Measurements from ENCODE around the gene TRIM33.
"Not testable (repeated sequence)": the region's sequence is repeated elsewhere in the genome, so short reads cannot be mapped to it uniquely, and the experiment has no call there.

The TRIM33 gene

DNA sequence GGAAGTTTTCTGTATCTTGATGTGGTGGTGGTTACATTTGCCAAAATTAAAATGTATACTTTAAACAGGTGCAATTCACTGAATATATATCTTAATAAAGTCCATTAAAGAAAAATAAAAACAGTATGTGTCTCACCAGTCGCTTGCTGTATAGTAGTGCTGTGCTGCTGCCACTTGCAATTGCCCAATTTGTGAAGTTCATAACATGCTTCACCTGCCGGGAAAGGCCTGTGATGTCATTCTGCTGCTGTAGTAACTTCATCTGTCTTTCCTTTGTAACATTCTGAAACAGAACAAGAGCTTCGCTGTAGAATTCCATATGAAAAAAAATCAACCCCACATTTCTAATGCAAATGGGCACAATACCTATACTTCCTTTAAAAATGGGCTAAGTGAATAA lies 83.4 kb downstream of the TRIM33 start:
- Histone ChIP-seq H3K27ac (replicated peaks) (no peak overlapping the region), H3K27me3 (ENCODE audit: insufficient read depth, poor library complexity, severe bottlenecking) (no peaks in the 10 kb centered on the region), H3K4me3 (replicated peaks; ENCODE audit: insufficient read depth, low read length) (no peak overlapping the region)
- DNase-seq (ENCODE audit: low read depth in 1 of 2, low spot score in 1 of 2), result no peak
- TF ChIP-seq CTCF (IDR thresholded peaks at IDR 0.05; ENCODE audit: insufficient read depth, low read length), result no peak
- TF ChIP-seq, protein P1, sequence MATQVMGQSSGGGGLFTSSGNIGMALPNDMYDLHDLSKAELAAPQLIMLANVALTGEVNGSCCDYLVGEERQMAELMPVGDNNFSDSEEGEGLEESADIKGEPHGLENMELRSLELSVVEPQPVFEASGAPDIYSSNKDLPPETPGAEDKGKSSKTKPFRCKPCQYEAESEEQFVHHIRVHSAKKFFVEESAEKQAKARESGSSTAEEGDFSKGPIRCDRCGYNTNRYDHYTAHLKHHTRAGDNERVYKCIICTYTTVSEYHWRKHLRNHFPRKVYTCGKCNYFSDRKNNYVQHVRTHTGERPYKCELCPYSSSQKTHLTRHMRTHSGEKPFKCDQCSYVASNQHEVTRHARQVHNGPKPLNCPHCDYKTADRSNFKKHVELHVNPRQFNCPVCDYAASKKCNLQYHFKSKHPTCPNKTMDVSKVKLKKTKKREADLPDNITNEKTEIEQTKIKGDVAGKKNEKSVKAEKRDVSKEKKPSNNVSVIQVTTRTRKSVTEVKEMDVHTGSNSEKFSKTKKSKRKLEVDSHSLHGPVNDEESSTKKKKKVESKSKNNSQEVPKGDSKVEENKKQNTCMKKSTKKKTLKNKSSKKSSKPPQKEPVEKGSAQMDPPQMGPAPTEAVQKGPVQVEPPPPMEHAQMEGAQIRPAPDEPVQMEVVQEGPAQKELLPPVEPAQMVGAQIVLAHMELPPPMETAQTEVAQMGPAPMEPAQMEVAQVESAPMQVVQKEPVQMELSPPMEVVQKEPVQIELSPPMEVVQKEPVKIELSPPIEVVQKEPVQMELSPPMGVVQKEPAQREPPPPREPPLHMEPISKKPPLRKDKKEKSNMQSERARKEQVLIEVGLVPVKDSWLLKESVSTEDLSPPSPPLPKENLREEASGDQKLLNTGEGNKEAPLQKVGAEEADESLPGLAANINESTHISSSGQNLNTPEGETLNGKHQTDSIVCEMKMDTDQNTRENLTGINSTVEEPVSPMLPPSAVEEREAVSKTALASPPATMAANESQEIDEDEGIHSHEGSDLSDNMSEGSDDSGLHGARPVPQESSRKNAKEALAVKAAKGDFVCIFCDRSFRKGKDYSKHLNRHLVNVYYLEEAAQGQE (IDR thresholded peaks at IDR 0.05; ENCODE audit: insufficient replicate concordance, low read depth), result no peak
- no peak for TF ChIP-seq POLR2AphosphoS5 (IDR thresholded peaks at IDR 0.05; ENCODE audit: low read depth)
- TF ChIP-seq GABPA (IDR thresholded peaks at IDR 0.05; ENCODE audit: low read depth), result no peak
- no peak for TF ChIP-seq SPI1 (IDR thresholded peaks at IDR 0.05; ENCODE audit: borderline replicate concordance, low read depth)

DNA sequence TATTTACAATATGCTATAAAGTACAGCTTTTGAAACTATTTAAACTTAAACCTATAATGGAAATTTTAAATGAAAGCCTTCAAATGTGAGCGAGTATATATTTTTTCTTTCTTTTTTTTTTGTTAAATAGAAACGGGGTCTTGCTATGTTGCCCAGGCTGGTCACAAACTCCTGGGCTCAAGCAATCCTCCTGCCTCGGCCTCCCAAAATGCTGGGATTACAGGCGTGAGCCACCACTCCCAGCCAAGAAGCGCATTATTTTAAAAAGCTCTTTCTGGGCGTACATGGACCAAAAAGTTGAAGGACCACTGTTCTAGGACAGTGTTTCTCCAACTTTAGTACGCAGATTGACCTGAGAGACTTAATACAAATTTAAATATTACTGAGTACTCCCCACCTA lies 87.5 kb downstream of the TRIM33 start:
- DNase-seq (ENCODE audit: low read depth in 1 of 2, low spot score in 1 of 2), result no peak
- no peaks in the 10 kb centered on the region for H3K27me3 ChIP-seq (ENCODE audit: insufficient read depth, poor library complexity, severe bottlenecking)
- no peak overlapping the region for H3K27ac ChIP-seq (replicated peaks)
- no peak for TF ChIP-seq SPI1 (IDR thresholded peaks at IDR 0.05; ENCODE audit: borderline replicate concordance, low read depth)
- no peak for TF ChIP-seq CTCF (IDR thresholded peaks at IDR 0.05; ENCODE audit: insufficient read depth, low read length)
- no peak for TF ChIP-seq GABPA (IDR thresholded peaks at IDR 0.05; ENCODE audit: low read depth)
- no peak overlapping the region for H3K4me3 ChIP-seq (replicated peaks; ENCODE audit: insufficient read depth, low read length)

DNA sequence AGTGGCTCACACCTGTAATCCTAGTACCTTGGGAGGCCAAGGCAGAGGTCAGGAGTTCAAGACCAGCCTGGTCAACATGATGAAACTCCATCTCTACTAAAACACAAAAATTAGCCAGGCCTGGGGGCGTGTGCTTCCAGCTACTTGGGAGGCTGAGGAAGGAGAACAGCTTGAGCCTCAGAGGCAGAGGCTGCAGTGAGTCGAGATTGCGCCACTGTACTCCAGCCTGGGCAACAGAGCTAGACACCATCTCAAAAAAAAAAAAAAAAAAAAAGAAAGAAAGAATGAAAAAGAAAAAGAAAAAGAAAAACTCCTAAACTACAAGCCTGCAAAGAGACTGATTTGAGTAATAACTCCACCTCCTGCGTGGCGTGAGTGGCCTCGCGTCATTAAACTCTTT lies 92.1 kb downstream of the TRIM33 start:
- DNase-seq (ENCODE audit: low read depth in 1 of 2, low spot score in 1 of 2); H3K4me3 ChIP-seq (replicated peaks; ENCODE audit: insufficient read depth, low read length); H3K27ac ChIP-seq (replicated peaks); H3K27me3 ChIP-seq (ENCODE audit: insufficient read depth, poor library complexity, severe bottlenecking): not testable (repeated sequence)

DNA sequence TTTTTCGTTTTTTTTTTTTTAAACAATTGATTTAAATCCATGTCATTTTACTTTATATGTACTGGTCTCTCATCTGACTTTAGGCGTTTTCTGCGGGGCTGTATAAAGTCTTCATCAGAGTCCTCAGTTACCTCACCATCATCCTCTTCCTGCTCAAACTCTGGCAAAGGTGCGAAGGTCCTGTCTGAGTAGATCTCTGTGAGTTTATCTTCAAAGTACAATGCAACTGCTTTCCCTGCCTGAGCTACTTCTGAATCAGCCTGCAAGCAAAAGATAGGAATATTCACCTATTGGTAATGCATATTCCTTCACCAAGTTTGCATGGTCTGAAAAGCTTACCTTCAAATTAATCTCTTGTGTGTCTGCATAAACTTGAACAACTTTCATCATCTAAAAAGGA lies 113.4 kb downstream of the TRIM33 start:
- H3K4me3 ChIP-seq (replicated peaks; ENCODE audit: insufficient read depth, low read length), result no peak overlapping the region
- no peaks in the 10 kb centered on the region for H3K27me3 ChIP-seq (ENCODE audit: insufficient read depth, poor library complexity, severe bottlenecking)
- no peak for DNase-seq (ENCODE audit: low read depth in 1 of 2, low spot score in 1 of 2)
- H3K27ac ChIP-seq (replicated peaks), result no peak overlapping the region
- TF ChIP-seq, protein P1 (IDR thresholded peaks at IDR 0.05; ENCODE audit: insufficient replicate concordance, low read depth), result no peak
- no peak for TF ChIP-seq SPI1 (IDR thresholded peaks at IDR 0.05; ENCODE audit: borderline replicate concordance, low read depth)

GRCh38 chr1:114395863-114396262 lies 115.1 kb downstream of the TRIM33 start:
- Histone ChIP-seq H3K27me3 (ENCODE audit: insufficient read depth, poor library complexity, severe bottlenecking) (no peaks in the 10 kb centered on the region), H3K4me3 (replicated peaks; ENCODE audit: insufficient read depth, low read length) (no peak overlapping the region), H3K27ac (replicated peaks) (no peak overlapping the region)
- TF ChIP-seq, protein P1 (IDR thresholded peaks at IDR 0.05; ENCODE audit: insufficient replicate concordance, low read depth), result no peak
- TF ChIP-seq SPI1 (IDR thresholded peaks at IDR 0.05; ENCODE audit: borderline replicate concordance, low read depth) (no peak), POLR2AphosphoS5 (IDR thresholded peaks at IDR 0.05; ENCODE audit: low read depth) (no peak), GABPA (IDR thresholded peaks at IDR 0.05; ENCODE audit: low read depth) (no peak), CTCF (IDR thresholded peaks at IDR 0.05; ENCODE audit: insufficient read depth, low read length) (no peak)
- DNase-seq (ENCODE audit: low read depth in 1 of 2, low spot score in 1 of 2), result no peak

Measured in HL-60 (cell line).